Omental fat pad (tissue), 4 donors: ENCODE measurements around the gene ASPHD2. TPM values are rescaled to one million over a fixed set of nuclear protein-coding genes. Genes with fewer than 3 reads are reported as not detected.
"Not testable (repeated sequence)": the region's sequence is repeated elsewhere in the genome, so short reads cannot be mapped to it uniquely, and the experiment has no call there.

ENCODE experiments used
- ATAC-seq: fragments of 150-250 bp; one replicate; pipeline ENCODE4 v1.9.1; 2016; ENCODE audit warnings: mild to moderate bottlenecking, moderate library complexity; ENCODE audit not compliant: low FRiP score
- DNase-seq: peaks from one replicate; pipeline ENCODE4 v3.0.0-alpha.2; 2019; ENCODE audit warnings: low spot score
- total RNA-seq, 4 donors: library from RNA; depleted of rRNA; stranded (reverse); fragments of >200 nt; gene quantifications; one replicate each; pipeline ENCODE4 v1.1.0, GENCODE V29; 2016
- TF ChIP-seq, protein P1 (sequence below), 3 donors: fragments of 450-650 bp; IDR thresholded peaks; one replicate each; pipeline ENCODE4 v1.5.1; 2016 to 2017; ENCODE audit warnings: antibody characterized with exemption in 3 of 3, mild to moderate bottlenecking in 3 of 3, moderate library complexity in 2 of 3

Gene ASPHD2
- total RNA-seq, 4 donors from 2014 or later = 0.32 to 2.0 (median 0.95) TPM

DNA sequence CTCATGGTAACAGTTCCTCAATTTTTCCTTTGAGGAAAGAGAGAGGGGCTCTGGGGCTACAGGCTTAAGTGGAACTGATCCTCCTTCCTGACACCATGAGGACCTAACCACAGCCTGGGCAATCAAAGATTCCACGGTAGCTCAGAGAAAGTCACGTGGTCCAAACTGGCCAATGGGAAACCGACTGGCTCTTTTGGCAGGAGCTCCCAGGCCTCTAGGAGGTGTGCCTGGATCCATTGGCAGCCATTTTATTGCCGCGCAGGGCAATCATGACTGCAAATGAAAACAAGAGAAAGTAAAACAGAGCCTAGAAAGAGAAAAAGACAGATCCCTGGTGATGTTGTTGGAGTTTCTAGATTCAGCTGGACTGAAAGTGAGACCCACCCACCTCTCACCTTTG, 27.3 kb upstream of the ASPHD2 start:
- no peak for DNase-seq
- ATAC-seq = no peak
- TF ChIP-seq, protein P1, sequence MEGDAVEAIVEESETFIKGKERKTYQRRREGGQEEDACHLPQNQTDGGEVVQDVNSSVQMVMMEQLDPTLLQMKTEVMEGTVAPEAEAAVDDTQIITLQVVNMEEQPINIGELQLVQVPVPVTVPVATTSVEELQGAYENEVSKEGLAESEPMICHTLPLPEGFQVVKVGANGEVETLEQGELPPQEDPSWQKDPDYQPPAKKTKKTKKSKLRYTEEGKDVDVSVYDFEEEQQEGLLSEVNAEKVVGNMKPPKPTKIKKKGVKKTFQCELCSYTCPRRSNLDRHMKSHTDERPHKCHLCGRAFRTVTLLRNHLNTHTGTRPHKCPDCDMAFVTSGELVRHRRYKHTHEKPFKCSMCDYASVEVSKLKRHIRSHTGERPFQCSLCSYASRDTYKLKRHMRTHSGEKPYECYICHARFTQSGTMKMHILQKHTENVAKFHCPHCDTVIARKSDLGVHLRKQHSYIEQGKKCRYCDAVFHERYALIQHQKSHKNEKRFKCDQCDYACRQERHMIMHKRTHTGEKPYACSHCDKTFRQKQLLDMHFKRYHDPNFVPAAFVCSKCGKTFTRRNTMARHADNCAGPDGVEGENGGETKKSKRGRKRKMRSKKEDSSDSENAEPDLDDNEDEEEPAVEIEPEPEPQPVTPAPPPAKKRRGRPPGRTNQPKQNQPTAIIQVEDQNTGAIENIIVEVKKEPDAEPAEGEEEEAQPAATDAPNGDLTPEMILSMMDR (IDR thresholded peaks at IDR 0.05) = no peak

GRCh38 chr22:26404851-26405421, 24.1 kb upstream of the ASPHD2 start:
- DNase-seq (no peak), ATAC-seq (no peak)
- TF ChIP-seq, protein P1 (IDR thresholded peaks at IDR 0.05) = no peak

DNA sequence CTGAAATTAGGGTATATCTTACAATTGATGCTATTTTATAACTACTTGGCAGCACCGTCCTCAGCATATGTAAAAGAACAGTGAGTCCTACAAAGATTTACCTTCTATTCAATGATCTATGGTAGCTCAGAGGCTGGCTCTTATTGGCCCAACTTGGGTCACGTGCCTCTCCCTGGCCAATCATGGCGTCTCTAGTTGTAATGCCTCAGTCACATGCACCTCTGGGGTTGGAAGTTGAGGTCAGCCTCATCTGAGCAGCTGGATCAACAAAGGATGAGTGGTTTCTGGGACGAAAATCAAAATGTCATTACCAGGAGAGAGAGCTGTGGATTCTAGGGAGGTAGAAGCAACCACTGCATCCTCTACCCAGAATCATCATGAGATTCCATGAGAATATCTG, 22.9 kb upstream of the ASPHD2 start:
- DNase-seq (no peak), ATAC-seq (no peak)
- TF ChIP-seq, protein P1 (IDR thresholded peaks at IDR 0.05) = no peak

DNA sequence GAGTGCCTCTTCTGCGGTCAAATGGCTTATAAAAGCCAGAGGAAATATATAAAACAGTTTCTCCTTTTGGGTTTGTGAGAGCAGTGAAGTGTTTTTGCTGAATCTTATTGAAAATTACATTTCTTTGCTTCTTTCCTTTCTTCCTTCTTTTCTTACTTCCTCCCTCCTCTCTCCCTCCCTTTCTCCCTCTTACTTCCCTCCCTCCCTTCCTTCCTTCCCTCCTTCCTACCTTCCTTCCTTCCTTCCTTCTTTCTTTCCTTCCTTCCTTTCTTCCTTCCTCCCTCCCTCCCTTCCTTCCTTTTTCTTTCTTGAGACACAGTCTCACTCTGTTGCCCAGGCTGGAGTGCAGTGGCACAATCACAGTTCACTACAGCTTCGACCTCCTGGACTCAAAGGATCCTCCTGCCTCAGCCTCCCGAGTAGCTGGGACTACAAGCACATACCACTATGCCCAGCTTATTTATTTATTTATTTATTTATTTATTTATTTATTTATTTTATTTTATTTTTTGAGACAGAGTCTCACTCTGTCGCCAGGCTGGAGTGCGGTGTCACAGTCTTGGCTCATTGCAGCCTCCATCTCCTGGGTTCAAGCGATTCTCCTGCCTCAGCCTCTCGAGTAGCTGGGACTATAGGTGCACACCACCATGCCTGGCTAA, 20.4 kb upstream of the ASPHD2 start:
- ATAC-seq, DNase-seq: not testable (repeated sequence)

- no peak for DNase-seq
- TF ChIP-seq, protein P1 (IDR thresholded peaks at IDR 0.05) = no peak
- ATAC-seq = no peak
Measured at GRCh38 chr22:26409719-26410335, 19.2 kb upstream of the ASPHD2 start.

DNA sequence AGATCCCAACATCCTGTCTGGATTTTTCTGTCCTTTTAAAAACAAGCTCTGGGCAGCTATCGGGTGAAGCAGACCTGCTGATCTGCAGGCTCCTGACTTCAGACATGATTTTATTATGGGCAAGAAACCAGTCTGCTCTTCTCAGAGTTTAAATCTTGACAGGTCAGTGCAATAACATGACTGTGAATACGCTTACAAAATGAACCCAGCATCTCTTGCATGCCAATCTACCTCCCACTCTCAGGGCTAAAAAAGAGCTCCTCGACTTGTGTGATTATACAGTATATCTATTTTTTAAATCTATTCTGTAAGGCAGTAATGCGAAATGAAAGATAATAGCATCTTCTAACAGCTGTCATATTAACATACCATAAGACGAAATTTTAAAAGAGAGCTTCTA, 18.7 kb upstream of the ASPHD2 start:
- TF ChIP-seq, protein P1 (IDR thresholded peaks at IDR 0.05) = no peak
- no peak for ATAC-seq
- no peak for DNase-seq

DNA sequence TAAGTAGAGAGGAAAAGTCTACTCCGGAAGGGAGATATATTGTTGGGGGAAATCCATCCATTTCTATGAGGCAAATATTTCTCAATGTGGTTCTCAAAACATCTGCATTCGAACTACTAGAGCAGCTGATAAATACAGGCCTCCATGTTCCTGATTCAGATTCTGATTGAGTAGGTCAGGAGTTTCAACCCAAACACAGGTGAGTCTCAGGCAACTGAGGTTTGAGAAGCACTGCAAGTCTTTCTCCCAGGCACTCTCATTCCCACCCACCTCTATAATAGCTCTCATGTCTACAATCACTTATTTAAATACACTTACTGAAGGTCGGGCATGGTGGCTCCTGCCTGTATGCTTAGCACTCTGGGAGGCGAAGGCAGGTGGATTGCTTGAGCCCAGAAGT, 14.7 kb upstream of the ASPHD2 start:
- DNase-seq = no peak
- ATAC-seq = no peak
- TF ChIP-seq, protein P1 (IDR thresholded peaks at IDR 0.05) = no peak
